Forelimb muscle (tissue), 1 donor: ENCODE measurements around the gene VEGFB. TPM values are rescaled to one million over a fixed set of nuclear protein-coding genes. Genes with fewer than 3 reads are reported as not detected.

Source experiments
- DNase-seq: peaks from one replicate; pipeline ENCODE4 v3.0.0-alpha.2; 2013; ENCODE audit warnings: low read depth
- polyA plus RNA-seq: library from polyadenylated mRNA; unstranded; fragments of 120-200 nt; gene quantifications from one replicate; pipeline ENCODE4 v1.2.1, GENCODE V29; 2013; ENCODE audit not compliant: insufficient read length

The VEGFB gene
- polyA plus RNA-seq, 1 donor: 94.3 TPM

DNA sequence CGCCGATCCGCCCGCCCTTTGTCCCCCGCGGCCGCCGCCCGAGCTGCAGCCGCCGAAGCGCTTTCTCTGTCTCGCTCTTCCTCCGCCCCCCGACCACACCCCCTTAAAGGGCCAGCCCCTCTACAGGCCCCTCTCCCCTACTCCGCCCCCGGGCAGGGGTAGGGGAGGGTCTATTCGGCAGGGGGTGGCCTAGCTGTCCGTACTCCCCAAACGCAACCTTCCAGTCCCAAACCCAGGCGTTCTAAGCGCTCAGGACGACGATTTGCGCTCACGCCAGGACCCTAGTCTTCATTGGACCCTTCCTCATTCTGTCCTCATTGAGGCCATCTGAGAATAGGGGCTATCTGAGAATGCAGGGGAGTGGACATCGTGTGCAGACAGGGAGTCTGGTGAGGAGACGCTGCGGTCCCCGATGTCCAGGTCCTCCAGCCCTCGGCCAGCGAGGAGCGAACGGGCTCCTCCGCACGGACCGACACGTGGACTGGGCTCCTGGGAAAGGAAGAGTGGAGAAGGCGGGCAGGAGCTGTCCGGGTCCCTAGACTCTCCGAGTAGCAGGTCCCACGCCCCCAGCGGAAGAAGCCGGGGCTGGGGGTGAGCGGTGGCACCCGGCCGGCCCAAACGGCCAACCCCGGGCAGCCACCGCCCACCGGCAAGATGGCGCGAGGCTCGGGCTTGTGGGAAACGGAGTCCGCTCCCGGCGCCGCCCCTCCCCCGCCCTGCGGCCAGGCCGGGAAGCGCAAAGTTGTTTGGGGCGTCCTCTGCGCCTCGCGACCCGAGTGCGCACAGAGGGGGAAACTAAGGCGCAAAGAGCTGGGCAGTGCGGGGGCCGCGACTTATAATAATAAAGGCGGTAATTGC lies 12.7 kb downstream of the VEGFB start, which contains the start of gene PPP1R14B:
TSS of gene PPP1R14B (minus strand) at position 73 of the 858 bp plus-strand sequence. CDS start 270 bp downstream, outside the sequence.
- DNase-seq: no peak

DNA sequence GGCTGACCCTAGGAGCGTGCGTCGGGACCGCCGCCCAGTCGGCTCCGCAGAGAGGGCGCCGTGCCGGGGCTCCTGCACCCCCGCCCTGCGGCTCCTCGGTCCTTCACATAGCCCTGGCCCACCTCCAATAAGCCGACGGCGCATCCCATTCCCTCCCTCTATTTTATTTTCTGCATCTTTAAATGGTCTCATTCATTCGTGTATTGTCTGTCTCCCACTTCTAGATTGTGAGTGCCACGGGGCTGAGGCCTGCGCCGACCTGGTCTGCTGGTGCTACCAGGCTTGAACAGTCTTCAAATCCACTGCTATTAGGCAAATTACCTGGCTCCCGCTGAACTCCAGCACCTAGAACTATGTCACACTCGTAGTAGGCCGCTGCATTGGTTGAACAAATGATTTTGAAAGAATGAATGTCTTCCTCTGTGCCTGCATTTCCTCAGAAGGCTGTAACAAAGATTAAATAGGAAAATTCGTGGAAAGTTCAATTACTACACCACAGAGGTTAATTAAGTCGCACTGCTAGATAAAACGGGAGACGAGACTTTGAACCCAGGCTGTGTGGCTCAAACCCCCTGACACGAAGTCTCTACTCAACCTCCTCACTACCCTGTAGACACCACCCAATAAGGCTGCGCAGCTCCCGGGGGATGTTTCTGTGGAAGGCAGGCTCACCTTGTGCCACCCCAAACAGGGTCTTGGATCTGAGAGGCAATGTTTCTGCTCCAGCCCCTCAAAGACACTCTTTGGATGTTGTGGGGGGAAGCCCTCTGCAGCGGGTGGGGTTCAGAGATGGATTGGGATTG lies 13.5 kb downstream of the VEGFB start:
- DNase-seq: no peak

DNA sequence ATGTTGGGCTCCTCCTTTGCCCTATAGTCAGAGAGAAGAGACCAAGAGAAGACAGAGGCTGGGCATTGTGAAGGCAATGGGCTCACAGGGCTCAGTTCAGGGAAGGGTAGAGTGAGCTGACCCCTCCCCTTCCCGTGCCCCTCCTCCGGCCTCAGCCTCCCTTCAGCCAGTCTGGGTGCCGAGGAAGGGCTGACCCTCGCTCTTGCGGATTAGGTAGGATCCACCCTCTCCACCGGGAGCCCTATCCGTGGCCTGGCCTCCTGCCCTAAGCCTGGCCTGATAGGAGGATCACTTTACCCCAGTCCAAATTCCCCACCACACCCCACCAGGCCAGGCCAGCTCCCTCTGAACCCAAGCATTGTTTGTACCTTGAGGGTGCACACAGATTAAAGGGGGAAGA lies 14.2 kb downstream of the VEGFB start:
- DNase-seq: no peak

DNA sequence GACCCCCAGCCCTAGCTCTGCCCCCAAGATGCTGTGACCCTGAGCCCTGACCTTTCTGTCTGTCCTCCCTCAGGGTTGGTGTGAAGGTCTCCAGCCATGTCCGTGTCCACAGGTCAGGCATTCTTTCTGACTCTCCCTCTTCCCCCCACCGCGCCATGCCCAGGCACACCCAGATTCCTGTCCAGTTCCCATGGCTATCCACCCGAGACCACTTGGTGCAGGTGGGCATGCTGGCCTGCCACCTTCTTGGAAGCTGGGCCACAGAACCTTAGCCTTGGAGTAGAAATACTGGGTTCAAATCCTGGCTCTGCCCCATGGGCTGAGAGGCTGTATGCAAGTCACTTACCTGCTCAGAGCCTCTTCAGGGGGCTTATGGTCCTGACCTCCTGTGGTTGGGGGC lies 14.7 kb downstream of the VEGFB start:
- no peak for DNase-seq

DNA sequence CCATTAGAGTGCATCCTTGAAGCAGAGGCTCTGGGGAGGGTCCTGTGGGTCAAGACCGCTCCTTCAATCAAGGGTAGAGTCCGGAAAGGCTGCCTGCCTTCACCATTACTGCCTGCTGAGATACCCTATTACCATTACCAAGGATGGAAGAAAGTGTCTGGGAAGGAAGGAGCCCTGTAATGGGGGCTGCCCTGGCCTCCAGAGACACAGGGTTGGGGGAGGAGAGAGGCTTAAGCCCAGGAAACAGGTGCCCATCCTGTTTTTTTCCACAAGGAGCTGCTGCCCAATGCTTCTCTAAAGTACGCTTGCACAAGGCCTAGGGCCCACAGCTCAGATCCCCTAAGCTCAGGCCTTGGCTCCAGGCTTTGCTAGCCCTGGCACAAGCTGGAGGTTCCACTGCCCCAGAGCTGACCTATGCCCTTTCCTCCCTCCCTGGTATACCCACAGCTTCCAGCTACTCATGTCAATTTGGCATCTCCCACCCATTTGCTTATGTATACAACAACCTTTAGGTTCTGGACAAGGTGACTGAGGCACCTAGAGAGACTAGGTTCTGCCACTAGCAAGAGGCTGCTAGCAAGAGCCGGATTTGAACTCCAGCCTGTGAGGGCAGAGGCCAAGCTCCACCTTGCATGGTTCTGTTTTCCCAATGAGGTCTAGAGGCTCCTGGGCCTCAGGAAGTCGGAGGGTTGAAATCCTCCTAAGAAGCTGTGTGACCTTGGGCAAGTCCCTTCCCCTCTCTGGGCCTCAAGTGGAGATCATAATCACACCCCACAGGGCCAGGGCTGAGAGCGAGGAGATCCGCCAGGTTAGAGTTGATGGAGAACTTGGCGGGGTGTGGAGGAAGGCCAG lies 15.4 kb downstream of the VEGFB start:
- DNase-seq: no peak

DNA sequence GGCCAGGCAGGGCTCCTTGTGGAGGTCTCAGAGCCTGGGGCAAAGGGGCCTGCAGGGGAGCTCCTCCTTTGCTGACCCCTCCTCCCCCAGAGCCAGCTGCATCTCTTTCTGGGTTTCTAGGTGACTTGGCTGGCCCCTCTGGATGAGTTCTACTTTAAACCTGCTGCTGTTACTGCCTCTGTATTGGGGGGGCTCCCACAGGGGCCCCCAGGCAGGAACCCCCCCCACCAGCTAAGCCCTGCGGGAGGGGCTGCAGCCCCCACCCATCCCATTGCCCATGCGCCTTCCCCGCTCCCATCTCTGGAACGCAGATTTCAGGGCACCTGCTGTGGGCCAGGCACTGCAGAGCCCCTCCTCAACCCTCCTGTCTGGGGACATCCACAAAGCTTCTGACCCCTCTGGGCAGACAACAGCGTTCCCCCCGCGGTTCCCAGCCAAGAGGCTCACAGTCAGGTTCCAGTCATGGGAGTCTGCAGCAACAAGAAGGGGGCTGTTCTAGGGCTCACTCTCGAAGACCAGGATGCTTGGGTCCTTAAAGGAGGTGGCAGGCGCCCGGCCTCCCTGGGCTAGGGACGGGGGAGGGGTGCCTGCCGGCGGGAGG lies 16.1 kb downstream of the VEGFB start:
- DNase-seq: no peak

DNA sequence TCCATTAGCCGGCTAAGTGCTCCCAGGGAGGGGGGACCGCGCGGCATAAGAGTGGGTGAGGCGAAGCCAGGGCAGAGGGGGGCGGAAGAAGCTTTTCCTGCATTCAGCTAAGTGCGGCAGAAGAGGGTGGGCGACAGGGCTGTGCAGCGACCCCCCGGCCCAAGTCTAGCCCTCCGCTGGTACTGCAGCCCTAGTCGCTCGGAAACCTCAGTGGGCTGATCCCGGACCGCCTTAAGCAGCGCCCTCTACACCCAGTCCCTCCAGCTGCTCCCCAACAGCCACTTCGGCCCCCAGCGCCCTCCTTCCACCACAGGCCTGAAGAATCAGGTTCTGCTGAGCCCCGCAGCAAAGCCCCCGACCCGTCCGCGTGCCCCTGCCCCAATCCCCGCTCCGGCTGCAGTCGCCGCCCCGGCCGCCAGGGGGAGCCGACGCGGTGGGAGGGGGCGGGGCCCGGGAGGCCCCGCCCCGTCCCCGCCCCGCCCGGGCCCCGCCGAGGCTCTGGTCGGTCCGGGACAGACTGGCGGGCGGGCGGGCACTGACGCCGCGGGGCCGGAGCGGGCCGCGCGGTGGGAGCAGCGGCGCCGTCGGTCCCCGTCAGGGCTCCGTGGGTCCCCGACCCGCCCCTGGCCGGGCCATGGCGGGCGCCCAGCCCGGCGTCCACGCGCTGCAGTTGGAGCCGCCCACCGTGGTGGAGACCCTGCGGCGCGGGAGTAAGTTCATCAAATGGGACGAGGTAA lies 16.8 kb downstream of the VEGFB start, which contains the start of gene PLCB3:
TSS of gene PLCB3 (plus strand) at position 515 of the 737 bp plus-strand sequence. CDS start at position 635, 120 bp downstream.
- no peak for DNase-seq

DNA sequence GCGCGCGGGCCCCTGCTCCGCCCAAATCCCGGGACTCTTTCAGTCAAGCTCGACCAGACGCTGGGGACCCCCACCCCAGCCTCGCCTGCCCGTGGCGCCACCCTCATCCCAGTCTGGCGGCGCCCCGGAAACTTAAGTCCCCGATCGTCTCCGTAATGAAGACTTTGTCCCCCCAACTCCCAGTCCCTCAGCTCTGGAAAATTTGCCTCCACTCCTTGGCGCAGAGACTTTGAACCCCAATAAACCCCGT lies 17.3 kb downstream of the VEGFB start:
- DNase-seq: no peak

DNA sequence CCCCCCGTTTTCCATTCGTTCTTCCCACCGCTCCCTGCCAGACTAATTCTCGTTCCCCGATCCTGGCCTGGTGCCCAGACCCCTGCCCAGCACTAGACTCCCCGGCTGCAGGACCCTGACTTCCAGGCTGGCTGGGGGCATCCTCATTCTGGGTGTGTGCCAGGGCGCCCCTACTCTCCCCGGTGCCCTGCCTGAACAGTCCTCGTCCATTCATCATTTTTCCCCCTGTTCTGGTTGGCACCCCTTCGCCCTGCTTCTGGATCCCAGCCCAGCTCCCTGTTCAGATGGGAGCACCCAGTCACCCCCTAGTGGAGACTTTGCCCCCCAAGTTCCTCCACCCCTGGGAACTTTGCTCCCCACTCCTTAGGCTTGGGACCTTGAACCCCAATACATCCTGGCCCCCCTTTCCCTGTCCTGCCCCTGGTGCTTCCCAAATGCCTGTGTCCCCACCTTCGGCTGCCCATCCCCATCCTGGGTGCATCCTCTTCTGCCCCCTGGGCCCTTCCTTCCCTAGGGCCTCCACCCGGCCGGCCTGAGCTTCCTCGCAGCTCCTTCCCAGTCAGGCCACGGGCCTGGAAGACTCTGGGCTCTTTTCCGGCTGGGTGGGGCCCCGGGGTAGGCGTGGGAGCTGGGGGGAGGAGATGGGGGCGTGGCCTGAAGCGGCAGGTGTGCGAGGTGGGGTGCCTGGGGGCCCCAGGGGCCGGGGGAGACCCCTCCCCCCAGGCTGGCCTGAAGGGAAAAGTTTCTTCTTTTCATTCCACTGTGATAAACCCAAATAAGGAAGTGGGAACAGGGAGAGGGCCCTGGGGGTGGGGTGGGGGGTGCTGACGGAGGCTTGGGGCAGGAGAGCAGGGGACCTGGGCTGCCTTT lies 17.9 kb downstream of the VEGFB start:
- no peak for DNase-seq

DNA sequence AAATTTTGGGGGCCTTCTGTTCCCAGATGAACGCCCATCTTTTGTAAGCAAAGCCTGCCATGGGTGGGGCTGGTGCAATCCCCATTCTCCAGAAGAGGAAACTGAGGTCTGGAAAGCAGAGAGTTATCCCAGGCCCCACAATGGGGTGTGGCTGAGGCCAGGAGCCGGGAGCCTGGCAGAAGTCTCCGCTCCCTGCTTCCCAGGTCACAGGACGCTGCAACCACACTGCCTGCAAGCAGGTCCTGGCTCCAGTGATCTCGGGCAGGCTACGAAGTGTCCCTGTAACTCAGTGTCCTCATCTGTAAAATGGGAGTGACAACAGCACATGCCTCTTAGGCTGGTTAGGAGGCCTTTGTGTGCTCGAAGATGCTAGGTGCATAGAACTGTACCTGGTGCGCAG lies 18.7 kb downstream of the VEGFB start:
- no peak for DNase-seq

DNA sequence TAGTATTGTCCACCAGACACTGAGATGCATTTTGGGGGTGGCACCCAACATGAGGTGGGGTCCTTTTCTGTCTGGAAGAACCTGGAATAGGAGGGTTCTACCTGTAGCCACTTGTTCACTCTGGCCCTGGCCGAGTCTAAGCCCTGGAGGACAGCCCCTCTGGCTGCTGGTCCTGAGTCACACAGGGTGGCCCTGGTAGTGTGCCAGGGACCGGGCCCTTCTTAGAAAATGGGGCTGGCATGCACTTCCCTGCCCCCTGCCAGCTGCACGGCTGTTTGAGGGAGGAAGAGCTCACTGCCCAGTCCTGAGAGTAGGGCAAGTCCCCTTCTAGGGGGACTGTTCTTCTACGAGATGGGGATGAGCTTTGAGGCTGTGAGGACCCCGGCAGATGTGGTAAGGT lies 19.1 kb downstream of the VEGFB start:
- DNase-seq: no peak

DNA sequence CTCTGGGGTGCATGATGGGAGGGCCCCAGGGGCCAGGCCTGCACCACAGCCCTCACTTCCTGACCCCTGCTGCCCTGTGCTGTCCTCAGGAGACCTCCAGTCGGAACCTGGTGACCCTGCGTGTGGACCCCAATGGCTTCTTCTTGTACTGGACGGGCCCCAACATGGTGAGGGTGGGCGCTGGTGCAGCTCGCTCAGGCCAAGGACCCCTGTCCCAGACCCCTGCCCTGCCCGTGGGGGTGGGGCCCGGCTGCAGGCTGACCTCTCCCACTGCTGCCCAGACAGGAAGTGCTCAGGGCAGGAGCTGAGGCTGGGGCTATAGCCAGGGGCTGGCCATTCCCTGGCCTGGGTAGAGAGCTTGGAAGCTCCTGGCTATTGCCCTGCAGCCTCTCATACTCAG lies 19.9 kb downstream of the VEGFB start:
- DNase-seq: no peak

DNA sequence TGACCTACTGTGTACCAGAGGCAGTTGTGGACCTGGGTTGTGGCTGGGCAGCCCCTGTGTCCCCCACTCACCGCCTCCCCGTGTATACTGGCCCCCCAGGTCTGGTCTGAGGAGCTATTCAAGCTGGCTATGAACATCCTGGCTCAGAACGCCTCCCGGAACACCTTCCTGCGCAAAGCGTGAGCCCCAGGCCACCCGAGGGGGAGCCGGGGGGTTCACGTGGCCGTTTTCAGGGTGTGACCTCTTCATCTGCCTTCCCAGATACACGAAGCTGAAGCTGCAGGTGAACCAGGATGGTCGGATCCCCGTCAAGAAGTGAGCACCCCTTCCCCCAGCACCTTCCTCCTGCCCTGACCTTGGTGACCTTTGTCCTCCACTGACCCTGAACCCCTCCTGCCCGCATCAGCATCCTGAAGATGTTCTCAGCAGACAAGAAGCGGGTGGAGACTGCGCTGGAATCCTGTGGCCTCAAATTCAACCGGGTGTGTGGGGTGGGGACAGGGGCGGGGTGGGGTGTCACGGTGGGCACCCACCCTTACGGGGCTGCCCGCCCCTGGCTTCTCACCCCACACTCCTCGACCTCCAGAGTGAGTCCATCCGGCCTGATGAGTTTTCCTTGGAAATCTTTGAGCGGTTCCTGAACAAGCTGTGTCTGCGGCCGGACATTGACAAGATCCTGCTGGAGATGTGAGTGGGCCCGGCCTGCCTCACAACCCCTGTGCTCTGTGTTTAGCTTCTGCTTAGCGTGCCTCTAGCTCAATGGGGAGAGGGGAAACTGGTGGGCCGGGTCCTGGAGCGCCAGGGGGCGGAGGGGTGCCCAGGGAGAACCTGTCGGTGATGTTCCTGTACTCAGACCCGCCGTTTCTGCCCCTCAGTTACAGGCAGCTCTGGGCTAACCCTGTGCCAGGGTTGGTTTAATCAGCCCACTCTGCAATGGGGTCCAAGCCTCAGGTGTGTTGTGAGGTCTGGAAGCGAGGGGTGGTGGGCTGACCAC lies 21.0 kb downstream of the VEGFB start:
- DNase-seq: no peak

DNA sequence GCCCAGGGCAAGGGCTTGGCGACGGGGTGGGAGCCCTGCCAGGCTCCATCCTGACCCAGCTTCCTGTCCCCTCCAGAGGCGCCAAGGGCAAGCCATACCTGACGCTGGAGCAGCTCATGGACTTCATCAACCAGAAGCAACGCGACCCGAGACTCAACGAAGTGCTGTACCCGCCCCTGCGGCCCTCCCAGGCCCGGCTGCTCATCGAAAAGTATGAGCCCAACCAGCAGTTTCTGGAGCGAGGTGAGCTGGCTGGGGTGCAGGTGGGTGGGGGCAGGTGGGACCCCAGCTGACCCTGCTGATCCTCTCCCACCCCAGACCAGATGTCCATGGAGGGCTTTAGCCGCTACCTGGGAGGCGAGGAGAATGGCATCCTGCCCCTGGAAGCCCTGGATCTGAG lies 21.9 kb downstream of the VEGFB start:
- no peak for DNase-seq

DNA sequence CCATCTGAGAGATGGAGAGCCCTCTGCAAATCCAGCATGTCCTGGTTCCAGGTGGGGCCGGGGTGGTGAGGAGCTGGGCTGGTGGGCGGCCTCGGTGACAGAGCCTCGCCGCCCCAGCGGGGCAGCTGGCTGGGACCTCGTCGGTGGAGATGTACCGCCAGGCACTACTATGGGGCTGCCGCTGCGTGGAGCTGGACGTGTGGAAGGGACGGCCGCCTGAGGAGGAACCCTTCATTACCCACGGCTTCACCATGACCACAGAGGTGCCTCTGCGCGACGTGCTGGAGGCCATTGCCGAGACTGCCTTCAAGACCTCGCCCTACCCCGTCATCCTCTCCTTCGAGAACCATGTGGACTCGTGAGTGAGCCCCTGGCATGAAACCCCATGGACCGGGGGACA lies 24.0 kb downstream of the VEGFB start:
- DNase-seq: no peak

DNA sequence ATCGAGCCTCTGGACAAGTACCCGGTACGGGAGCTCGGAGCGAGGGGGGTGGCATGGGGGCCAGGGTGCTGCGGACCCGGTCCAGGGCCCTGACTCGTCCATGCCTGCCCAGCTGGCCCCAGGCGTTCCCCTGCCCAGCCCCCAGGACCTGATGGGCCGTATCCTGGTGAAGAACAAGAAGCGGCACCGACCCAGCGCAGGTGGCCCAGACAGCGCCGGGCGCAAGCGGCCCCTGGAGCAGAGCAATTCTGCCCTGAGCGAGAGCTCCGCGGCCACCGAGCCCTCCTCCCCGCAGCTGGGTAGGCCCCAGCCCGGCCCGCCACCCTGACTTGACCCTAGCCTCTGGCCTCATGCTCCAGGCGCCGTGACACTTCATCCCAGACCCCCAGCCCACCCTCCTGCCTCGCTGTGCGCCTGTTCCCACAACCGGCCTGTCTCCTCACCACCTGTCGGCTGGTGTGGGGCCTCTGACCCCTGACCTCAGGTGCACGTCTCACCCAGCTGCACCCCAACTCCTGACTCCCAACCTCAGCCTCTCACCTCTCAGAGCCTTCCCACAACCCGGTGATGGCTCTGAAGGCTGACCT lies 24.7 kb downstream of the VEGFB start:
- no peak for DNase-seq

DNA sequence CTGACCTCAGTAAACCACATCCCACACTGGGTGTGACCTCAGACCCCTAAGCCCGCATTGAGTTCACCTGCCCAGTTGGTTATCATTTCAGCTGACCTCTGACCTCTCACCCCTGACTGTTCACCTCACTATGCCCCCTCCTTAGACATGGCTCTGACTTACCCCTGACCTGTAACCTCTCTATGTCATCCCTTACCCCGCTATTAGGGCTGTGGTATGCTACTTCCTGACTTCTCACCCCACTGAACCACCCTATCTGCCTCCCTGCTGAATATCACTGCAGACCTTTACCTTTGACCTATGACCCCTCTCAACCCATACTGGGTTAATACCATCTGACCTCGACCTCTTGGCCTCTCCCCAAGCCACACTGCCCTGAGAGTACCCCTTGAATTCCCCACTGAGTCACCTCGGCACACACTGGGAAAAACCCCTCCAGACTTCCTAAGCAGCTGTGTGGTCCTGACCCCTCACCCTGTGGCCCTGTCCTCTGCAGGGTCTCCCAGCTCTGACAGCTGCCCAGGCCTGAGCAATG lies 25.2 kb downstream of the VEGFB start:
- no peak for DNase-seq

DNA sequence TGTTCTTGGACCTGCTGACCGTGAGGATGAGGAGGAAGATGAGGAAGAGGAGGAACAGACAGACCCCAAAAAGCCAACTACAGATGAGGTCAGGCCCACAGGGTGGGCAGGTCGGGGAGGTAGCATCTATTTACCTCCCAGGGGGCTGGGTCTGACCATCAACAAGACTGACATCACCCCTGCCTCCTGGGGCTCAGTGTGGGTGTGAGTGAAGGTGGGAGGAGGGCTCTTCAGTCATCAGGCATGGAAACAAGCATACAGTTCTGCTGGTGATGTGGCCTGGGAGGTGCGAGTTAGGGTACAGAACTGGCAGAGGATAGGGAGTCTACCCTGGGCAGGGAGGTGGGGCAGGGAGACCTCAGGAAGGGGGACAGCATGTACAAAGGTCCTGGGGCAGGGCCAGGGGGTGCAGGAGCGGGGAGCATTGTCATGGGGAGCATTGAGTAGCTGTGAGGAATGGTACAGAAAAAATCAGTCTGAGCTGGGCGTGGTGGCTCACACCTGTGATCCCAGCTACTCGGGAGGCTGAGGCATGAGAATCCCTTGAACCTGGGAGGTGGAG lies 25.8 kb downstream of the VEGFB start:
- no peak for DNase-seq
